SU-DHL-6 (cell line): ENCODE results near the gene RWDD1.

Experiments used
- CTCF ChIP-seq: fragments of 200-600 bp; sonication (generic); IDR thresholded peaks from one replicate; pipeline ENCODE4 v1.5.1; 2017; ENCODE audit warnings: antibody characterized with exemption, mild to moderate bottlenecking, low read length, moderate library complexity; ENCODE audit not compliant: insufficient read depth, poor library complexity, severe bottlenecking
- EZH2phosphoT487 ChIP-seq: fragments of 200-600 bp; sonication (generic), shearing (Covaris generic); conservative IDR thresholded peaks from 2 replicates; pipeline ENCODE4 v1.6.1; 2018; ENCODE audit warnings: mild to moderate bottlenecking, antibody characterized with exemption, low read length, moderate library complexity, mixed read lengths

- TF ChIP-seq CTCF (peak; percentile 73), EZH2phosphoT487 (no peak)
These were observed 39.4 kb upstream of the RWDD1 start for GRCh38 chr6:116531675-116532570.
